ENCODE measurements around the gene SEMA3F.

Gene SEMA3F

DNA sequence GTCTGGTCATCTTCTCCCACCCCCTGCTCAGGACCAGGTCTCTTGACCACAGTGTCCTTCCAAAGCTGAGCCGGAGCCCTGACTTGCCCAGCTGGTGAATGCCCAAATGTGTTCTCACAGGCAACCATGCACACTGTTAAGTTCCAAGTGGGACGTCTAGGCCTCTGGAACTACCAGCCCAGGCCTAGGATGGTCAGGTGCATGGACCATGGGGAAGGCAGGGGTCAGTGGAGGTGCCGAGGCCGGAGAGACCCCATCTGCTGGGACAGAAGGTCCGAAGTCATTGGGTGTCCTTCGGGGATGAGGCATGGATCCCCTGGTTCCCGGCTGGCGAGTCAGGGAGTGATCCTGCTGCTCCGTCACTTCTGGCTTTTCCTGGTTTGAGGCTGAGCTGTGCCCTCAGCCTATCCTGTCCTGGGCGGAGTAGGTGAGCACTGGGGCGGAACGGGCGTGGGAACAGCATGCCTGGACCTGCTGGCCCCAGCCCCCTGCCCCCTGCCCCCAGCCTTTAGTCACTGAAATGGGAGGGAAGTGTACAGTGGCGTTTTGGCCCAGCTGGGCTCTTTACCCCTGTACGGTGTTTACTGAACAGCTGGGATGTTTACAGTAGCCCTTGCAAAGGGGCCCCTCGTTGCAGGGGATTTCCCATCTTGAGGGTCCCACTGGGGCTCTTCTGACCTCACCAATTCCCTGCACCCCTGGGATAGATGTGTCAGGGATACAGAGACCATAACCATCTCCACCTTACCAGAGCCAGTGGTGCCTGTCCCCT, 12.1 kb downstream of the SEMA3F start:
- peaks cover 36% of the 10 kb centered on the region for H3K4me1 ChIP-seq (ENCODE audit: insufficient read depth, low read length)
- H3K36me3 ChIP-seq (ENCODE audit: insufficient read depth, low read length): no peaks in the 10 kb centered on the region
- H3K9ac ChIP-seq (ENCODE audit: low read depth, low read length): no peak overlapping the region
- no peaks in the 10 kb centered on the region for H3K9me3 ChIP-seq (ENCODE audit: control insufficient read depth, insufficient read depth, low read length)

DNA sequence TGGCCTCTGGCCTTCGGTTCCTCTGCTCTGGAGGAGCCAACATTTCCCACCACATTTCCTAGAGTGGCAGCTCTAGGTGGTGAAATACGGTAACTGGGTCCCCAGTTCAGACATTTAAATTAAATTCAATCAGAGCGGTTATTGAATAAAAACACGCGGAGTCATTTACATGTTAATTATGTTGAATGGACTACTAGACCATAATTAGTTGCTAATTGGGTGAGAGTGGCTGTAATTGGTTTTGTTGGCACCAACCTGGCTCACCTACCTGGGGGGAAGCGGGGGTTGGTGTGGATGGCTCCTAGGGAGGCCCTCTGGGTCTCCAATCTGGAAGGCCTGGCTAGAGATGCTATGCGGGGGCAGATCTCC, 12.7 kb downstream of the SEMA3F start:
- Histone ChIP-seq H3K9me3 (ENCODE audit: control insufficient read depth, insufficient read depth, low read length) (no peaks in the 10 kb centered on the region), H3K36me3 (ENCODE audit: insufficient read depth, low read length) (no peaks in the 10 kb centered on the region), H3K4me1 (ENCODE audit: insufficient read depth, low read length) (peaks cover 36% of the 10 kb centered on the region), H3K9ac (ENCODE audit: low read depth, low read length) (no peak overlapping the region)

DNA sequence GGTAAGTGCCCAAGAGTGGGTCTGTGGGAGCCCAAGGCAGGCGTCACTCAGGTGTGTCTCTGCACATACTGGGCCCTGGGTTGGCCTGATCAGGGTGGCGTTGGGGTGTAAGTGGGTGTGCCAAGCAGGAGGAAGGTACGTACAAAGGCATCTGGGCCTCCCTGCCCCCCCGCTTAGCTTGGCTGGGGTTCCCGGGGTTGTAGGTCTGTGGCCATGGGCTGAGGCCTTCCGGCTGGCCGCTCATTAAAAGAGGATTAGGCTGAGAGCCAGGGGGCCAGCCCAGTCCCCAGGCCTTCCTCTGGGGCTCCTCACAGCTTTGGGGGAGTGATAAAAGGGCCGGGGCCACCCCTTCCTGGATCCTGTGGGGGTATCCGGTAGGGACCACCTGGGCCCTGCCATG, 13.3 kb downstream of the SEMA3F start:
- Histone ChIP-seq H3K36me3 (ENCODE audit: insufficient read depth, low read length) (no peaks in the 10 kb centered on the region), H3K9me3 (ENCODE audit: control insufficient read depth, insufficient read depth, low read length) (no peaks in the 10 kb centered on the region), H3K4me1 (ENCODE audit: insufficient read depth, low read length) (peaks cover 36% of the 10 kb centered on the region), H3K9ac (ENCODE audit: low read depth, low read length) (no peak overlapping the region)

DNA sequence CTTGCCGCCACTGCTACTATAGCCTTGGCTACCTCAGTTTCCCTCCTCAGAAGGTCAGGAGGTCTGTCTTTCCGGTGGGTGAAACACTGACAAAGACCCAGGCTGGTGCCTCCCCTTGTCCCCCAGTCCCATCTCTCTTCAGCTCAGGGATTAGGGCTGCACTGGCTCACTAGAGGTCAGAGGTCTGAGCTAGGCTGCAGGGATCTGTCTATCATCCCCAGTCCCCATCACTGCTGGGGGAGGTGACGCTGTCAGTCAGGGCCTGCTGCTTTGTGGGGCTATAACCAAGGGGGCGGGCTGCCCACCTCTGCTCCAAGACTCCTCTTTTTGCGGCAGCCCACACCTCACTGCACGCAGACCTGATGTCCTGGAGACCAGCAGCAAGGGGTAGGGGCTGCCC, 13.7 kb downstream of the SEMA3F start:
- no peaks in the 10 kb centered on the region for H3K9me3 ChIP-seq (ENCODE audit: control insufficient read depth, insufficient read depth, low read length)
- no peak overlapping the region for H3K9ac ChIP-seq (ENCODE audit: low read depth, low read length)
- 0 out of 2 replicates have a peak, but pooled peaks cover 1% of the 10 kb centered on the region for H3K36me3 ChIP-seq (ENCODE audit: insufficient read depth, low read length)
- peaks cover 36% of the 10 kb centered on the region for H3K4me1 ChIP-seq (ENCODE audit: insufficient read depth, low read length)

DNA sequence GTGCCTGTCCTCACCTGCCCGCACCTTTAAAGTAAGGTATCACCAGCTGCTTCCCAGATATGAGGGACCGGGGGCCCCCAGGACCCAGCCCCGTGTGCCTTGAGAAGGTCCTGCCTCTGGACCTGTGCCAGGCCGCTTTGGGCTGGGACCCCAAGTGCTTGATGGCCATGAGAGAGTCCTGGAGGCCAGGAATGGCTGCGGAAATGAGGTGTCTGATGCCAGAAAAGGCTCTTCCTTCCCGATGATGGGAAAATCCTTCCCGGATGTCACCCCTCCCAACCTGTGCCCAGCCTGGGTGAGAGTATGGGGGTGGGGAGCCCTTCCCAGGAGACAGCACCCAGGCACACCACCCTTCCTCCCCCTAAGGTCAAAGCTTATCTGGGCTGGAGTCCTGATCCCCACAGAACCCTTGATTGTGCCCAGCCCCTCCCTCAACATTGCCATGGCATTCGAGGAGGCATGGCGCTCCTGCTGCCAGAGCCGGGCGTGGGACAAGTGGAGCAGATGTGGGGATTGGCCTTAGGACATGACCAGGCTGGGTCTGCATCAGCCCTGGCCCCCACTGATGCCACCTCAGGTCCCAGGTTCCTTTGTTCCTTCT, 14.2 kb downstream of the SEMA3F start:
- H3K9ac ChIP-seq (ENCODE audit: low read depth, low read length): no peak overlapping the region
- peaks cover 3% of the 10 kb centered on the region; the same call in 1 of the 2 replicates for H3K36me3 ChIP-seq (ENCODE audit: insufficient read depth, low read length)
- H3K9me3 ChIP-seq (ENCODE audit: control insufficient read depth, insufficient read depth, low read length): no peaks in the 10 kb centered on the region
- peaks cover 36% of the 10 kb centered on the region for H3K4me1 ChIP-seq (ENCODE audit: insufficient read depth, low read length)

DNA sequence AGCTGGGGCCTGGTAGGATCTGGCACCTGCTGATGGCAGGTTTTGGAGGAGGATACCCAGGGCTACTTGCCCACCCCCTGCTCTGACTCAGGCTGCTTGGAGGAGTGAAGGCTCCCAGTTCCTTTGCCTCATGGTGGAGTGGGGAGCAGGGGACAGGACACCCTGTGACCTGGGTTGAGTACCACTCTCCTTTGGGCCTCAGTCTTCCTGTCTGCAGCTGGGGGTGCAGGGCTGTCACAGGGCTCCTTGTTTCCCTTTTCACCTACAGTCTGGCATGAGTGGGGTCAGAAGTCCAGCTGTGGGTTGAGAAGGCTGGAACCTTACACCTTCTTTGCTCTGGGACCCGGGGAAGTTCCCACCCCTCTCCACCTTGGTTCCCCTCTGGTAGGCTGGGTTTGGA, 14.7 kb downstream of the SEMA3F start:
- Histone ChIP-seq H3K9ac (ENCODE audit: low read depth, low read length) (no peak overlapping the region), H3K4me1 (ENCODE audit: insufficient read depth, low read length) (peaks cover 32% of the 10 kb centered on the region), H3K9me3 (ENCODE audit: control insufficient read depth, insufficient read depth, low read length) (no peaks in the 10 kb centered on the region), H3K36me3 (ENCODE audit: insufficient read depth, low read length) (peaks cover 6% of the 10 kb centered on the region; the same call in 1 of the 2 replicates)

DNA sequence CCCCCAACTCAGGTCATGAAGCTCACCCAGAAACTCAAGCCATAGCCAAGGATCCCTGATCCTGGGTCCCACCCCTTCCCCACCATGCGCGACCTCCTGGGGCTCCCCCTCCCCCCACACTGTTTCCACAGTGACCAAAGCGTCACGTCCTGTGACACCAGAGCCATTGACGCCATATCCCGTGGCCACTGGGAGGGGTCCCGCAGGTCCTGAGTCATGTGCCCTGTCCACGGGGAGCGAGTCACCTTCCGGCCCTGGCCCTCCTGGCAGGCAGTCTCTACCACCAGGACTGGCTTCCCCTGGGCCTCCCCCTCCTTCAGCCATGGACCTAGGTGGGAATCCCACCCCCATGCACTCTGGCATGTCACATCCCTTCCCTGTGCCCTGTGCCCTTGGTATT, 15.6 kb downstream of the SEMA3F start:
- H3K4me1 ChIP-seq (ENCODE audit: insufficient read depth, low read length): peaks cover 23% of the 10 kb centered on the region
- no peaks in the 10 kb centered on the region for H3K9me3 ChIP-seq (ENCODE audit: control insufficient read depth, insufficient read depth, low read length)
- H3K9ac ChIP-seq (ENCODE audit: low read depth, low read length): no peak overlapping the region
- peaks cover 6% of the 10 kb centered on the region; the same call in 1 of the 2 replicates for H3K36me3 ChIP-seq (ENCODE audit: insufficient read depth, low read length)

DNA sequence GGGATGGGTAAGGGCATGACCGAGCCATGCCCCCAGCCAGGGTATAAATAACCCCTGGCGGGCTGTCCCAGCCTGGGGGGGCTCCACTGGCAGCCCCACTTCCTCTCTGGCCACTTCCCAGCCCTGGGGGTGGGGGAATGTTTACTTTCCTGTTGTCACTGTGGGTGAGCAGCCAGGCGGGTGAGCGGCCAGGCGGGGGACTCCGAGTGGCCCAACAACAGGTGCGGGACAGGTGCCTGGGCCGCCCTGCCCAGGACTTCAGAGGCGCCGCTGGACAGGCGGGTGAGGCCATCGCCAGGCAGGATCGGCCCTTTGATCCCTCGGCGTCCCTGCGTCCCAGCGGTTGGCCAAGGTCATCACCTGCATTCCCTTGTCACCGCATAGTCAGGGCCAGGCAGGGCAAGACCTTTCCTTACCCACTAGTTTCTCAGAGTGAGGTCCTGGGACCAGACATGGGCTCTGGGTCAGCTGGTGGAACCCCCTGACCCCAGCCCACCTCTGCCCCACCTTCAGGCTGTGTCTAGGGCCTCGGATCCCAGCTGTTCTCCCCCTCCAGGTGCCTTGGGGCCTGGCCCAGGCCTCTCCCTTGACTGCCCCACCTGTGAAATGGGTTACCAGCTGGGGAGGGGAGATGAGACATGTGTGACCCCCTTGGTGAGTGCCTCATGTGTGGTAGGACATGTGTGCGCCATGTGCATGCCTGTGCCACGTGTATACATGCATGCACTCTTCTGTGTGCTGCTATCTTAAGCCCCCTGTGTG, 16.6 kb downstream of the SEMA3F start:
- H3K36me3 ChIP-seq (ENCODE audit: insufficient read depth, low read length): peaks cover 6% of the 10 kb centered on the region; the same call in 1 of the 2 replicates
- no peak overlapping the region for H3K9ac ChIP-seq (ENCODE audit: low read depth, low read length)
- peaks cover 14% of the 10 kb centered on the region for H3K4me1 ChIP-seq (ENCODE audit: insufficient read depth, low read length)
- H3K9me3 ChIP-seq (ENCODE audit: control insufficient read depth, insufficient read depth, low read length): no peaks in the 10 kb centered on the region

DNA sequence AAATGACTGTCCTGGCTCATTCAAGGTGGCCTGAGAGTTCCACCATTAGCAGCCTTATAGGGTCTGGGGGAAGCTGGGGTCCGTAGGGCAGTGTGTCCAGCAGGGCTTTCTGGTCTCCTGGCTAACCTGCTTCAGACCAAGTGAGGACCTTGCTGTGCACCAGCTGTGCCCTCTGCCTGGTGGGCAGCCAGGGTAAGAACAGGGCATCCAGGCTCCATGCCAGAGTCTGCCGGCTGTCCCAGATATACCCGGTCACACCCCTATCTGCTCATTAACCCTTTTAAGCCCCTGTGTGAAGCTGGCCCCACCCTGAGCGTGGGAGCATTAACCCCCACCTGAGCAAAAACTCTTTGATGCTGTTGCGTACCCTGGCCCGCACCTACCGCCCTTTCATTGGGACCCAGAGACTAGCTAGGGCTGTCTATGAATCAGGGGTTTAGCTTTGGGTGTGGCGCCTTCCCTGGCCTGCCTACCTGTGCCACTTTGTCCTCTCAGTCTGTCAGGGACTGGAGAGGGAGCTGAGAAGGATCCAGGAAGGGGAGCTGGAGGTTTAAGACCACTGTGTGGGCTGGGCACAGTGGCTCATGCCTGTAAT, 17.6 kb downstream of the SEMA3F start:
- Histone ChIP-seq H3K36me3 (ENCODE audit: insufficient read depth, low read length) (peaks cover 6% of the 10 kb centered on the region; the same call in 1 of the 2 replicates), H3K9me3 (ENCODE audit: control insufficient read depth, insufficient read depth, low read length) (no peaks in the 10 kb centered on the region), H3K9ac (ENCODE audit: low read depth, low read length) (no peak overlapping the region), H3K4me1 (ENCODE audit: insufficient read depth, low read length) (peaks cover 6% of the 10 kb centered on the region; the same call in 1 of the 2 replicates)

DNA sequence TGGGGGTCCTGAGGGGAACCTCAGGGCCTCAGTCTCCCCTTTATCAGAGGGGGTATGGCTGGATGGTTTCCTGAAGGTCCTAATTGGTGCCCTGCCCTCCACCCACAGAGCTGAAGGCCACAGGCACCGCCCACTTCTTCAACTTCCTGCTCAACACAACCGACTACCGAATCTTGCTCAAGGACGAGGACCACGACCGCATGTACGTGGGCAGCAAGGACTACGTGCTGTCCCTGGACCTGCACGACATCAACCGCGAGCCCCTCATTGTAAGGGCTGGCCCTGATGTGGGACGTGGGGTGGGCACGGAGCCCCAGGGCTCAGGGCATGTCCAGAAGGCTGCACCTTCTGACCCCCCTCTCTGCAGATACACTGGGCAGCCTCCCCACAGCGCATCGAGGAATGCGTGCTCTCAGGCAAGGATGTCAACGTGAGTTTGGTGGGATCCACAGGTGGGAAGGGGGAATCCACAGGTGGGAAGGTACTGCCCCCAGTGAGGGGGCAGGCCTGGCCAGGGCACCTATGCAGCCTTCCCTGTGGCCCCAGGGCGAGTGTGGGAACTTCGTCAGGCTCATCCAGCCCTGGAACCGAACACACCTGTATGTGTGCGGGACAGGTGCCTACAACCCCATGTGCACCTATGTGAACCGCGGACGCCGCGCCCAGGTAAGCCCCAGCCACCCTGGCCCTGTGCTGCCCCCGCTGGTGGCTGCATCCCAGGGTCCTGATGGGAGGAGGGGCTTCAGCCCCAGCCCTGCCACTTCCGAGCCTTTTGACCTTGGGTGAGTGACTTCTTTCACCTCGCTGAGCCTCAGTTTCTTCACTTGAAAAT, 18.8 kb downstream of the SEMA3F start:
- peaks cover 6% of the 10 kb centered on the region; the same call in 1 of the 2 replicates for H3K36me3 ChIP-seq (ENCODE audit: insufficient read depth, low read length)
- H3K4me1 ChIP-seq (ENCODE audit: insufficient read depth, low read length): no peaks in the 10 kb centered on the region; the same call in 1 of the 2 replicates
- no peak overlapping the region for H3K9ac ChIP-seq (ENCODE audit: low read depth, low read length)
- H3K9me3 ChIP-seq (ENCODE audit: control insufficient read depth, insufficient read depth, low read length): no peaks in the 10 kb centered on the region

DNA sequence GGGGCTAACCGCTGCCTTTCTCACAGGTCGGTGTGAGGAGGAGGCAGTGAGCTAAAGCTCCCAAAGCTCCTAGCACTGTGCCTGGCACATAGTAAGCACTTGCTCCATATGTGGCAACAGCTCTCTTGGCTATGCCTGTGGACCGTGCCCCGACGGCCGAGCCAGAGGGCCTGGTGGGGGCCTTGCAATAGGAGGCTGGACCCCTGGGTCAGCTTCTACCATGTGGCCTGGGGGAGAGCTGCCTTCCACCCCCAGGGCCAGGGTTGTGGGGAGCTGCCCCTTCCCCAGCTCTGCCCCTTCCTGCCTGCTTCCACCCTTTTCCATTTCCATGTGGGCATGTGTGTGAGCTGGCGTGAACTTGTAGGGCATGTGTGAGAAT, 19.4 kb downstream of the SEMA3F start:
- Histone ChIP-seq H3K4me1 (ENCODE audit: insufficient read depth, low read length) (no peaks in the 10 kb centered on the region; the same call in 1 of the 2 replicates), H3K9me3 (ENCODE audit: control insufficient read depth, insufficient read depth, low read length) (no peaks in the 10 kb centered on the region), H3K36me3 (ENCODE audit: insufficient read depth, low read length) (peaks cover 6% of the 10 kb centered on the region; the same call in 1 of the 2 replicates), H3K9ac (ENCODE audit: low read depth, low read length) (no peak overlapping the region)

DNA sequence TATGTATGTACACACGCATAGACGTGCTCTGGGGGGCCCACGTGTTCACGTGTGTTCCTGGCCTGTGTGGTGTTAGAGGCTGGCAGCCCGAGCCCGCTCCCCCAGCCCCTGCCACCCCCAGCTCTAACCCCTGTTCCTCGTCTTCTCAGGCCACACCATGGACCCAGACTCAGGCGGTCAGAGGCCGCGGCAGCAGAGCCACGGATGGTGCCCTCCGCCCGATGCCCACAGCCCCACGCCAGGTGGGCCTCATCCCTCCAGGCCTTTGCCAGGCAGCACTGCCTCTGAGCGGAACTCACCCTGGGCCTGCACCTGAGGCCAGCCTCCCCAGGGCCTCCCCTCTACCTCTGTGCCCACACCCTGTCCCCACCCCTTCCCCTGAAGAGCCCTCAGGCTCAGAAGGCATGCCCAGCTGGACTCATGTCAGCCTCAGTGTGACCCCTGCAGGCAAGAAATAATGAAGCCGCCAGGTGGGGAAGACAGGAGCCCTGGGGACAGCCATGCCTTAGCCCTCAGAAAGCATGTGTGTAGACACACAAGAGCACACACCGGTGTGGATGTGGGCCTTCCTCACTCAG, 19.9 kb downstream of the SEMA3F start:
- no peaks in the 10 kb centered on the region; the same call in 1 of the 2 replicates for H3K4me1 ChIP-seq (ENCODE audit: insufficient read depth, low read length)
- peaks cover 6% of the 10 kb centered on the region; the same call in 1 of the 2 replicates for H3K36me3 ChIP-seq (ENCODE audit: insufficient read depth, low read length)
- no peak overlapping the region for H3K9ac ChIP-seq (ENCODE audit: low read depth, low read length)
- H3K9me3 ChIP-seq (ENCODE audit: control insufficient read depth, insufficient read depth, low read length): no peaks in the 10 kb centered on the region

DNA sequence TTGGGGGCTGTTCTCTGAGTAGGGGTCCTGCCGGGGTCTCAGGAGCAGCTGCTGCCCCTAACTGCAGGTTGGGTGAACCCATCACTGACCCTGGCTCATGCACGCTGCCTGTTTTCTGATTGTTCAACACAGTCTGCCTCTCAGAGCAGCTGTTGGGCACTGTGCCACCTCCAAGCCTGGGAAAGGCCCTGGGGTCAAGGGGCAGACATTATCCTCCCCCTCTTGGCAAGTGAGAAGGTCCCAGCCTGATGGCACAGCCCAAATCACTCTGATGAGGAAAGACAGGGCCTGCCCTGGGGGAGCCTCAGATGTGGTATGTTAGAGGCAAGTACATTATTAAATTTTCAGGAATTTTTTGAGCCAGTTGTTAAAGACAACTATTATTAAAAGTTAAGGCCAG, 22.2 kb downstream of the SEMA3F start:
- H3K9me3 ChIP-seq (ENCODE audit: control insufficient read depth, insufficient read depth, low read length): no peaks in the 10 kb centered on the region
- H3K9ac ChIP-seq (ENCODE audit: low read depth, low read length): no peak overlapping the region
- peaks cover 6% of the 10 kb centered on the region; the same call in 1 of the 2 replicates for H3K36me3 ChIP-seq (ENCODE audit: insufficient read depth, low read length)
- H3K4me1 ChIP-seq (ENCODE audit: insufficient read depth, low read length): no peaks in the 10 kb centered on the region
